Stimulated activated CD4-positive, alpha-beta T cell treated with anti-CD3 and anti-CD28 coated beads, TNF-alpha, amount 100 ng/mL, for 4 hours (primary cell): ENCODE measurements around the gene HIPK3.
A peak's percentile ranks its signal among the peaks of the same experiment; 100 is the strongest.
"Not testable (repeated sequence)": the region's sequence is repeated elsewhere in the genome, so short reads cannot be mapped to it uniquely, and the experiment has no call there.

Experiments used
- DNase-seq, 3 experiments: peaks; one replicate each; pipeline ENCODE4 v3.0.0-alpha.2; 2020; ENCODE audit warnings: low read depth in 3 of 3

HIPK3 gene

GRCh38 chr11:33303541-33303940 lies 46.4 kb downstream of the HIPK3 start:
- DNase-seq, result no peak

DNA sequence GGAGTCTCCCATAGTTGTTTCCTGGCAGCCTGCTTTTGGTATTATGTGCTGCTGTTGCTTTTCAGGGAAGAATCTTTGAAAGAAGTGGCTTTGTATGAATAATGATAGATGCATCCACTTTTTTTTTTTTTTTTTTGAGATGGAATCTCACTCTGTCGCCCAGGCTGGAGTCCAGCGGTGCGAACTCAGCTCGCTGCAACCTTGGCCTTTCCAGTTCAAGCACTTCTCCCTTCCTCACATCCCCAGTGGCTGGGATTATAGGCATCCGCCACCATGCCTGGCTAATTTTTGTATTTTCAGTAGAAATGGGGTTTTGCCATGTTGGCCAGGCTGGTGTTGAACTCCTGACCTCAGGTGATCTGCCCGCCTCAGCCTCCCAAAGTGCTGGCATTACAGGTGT lies 49.6 kb downstream of the HIPK3 start:
- DNase-seq, result not testable (repeated sequence)

- DNase-seq, result no peak
These were observed 50.8 kb downstream of the HIPK3 start for GRCh38 chr11:33307984-33308383.

- DNase-seq, result no peak
These were observed 51.9 kb downstream of the HIPK3 start for GRCh38 chr11:33309118-33309517.

GRCh38 chr11:33310720-33311500 lies 53.7 kb downstream of the HIPK3 start:
- DNase-seq, result no peak

DNA sequence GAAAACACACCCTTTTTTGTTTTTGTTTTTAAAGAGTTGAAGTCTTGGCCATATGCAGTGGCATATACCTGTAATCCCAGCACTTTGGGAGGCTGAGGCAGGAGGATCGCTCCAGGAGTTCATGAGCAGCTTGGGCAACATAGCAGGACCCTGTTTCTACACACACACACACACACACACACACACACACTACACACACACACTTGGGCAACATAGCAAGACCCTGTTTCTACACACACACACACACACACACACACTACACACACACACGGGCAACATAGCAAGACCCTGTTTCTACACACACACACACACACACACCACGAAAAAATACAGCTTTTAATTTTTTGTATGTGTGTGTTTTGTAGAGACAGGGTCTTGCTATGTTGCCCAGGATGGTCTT lies 54.5 kb downstream of the HIPK3 start:
- no peak for DNase-seq

DNA sequence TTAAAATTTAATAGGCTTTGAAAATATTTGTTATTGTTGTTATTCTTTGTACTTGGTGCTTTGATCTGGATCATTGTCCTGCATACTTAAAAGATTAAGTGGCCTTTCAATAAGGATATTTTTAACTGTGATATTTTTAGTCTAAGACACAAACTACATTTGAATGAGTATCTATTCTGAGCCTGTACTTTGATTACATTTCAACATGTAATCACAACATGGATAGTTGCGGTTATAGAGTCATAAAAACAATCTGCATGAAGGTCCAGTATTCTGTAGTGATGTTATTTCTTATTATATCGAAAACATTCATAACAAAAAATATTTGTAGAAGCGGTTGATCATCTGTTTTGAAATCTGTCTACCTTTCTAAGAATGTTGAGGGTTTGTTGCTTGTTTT lies 58.6 kb downstream of the HIPK3 start:
- no peak for DNase-seq

GRCh38 chr11:33317662-33318061 lies 60.5 kb downstream of the HIPK3 start:
- no peak for DNase-seq

DNA sequence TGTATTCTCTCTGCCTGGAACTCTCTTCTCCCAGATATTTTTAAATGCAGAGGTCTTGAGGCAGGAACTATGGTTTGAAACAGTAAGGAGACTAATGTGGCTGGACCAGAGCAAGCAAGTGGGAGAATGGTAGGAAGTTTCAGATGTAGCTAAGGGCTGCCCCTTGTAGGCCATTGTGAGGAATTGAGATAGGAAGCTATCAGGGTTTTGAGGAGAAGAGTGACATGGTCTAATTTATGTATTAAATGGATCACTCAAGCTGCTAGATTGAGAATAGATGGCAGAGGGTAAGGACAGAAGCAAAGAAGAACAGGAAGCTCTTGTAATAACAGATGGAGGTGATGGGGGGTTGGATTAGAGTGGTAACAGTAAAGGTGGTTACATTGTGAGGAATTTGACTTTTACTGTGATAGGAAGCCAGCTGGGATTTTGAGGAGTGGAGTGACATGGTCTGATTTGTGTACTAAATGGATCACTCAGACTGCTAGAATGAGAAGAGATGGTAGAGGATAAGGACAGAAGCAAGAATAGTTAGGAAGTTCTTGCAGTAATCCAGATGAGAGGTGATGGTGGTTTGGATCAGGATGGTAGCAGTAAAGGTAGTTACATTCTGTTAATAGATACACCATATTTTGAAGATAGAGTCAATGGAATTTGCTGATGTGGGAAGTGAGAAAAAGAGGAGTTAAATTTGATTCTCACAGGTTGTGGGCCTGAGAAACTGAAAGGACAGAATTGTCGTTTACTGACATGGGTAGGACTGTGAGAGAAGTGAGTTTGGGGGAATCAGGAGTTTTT lies 63.0 kb downstream of the HIPK3 start:
- DNase-seq, result no peak

- no peak for DNase-seq
These were observed 63.7 kb downstream of the HIPK3 start for GRCh38 chr11:33320814-33321330.

- no peak for DNase-seq
These were observed 64.2 kb downstream of the HIPK3 start for GRCh38 chr11:33321422-33321821.

DNA sequence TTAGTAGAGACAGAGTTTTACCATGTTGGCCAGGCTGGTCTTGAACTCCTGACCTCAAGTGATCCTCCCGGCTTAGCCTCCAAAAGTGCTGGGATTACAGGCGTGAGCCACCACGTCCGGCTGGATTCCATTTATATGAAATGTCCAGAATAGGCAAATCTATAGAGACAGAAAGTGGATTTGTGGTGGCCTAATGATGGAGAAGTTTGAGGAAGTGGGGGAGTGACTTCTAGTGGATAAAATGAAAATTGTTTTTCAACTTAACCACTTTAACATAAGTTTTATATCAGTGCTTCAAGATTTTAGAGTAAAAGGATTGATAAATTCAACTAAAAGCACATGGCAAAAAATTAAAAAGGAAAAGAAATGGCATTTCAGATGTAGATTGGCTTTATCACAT lies 66.2 kb downstream of the HIPK3 start:
- no peak for DNase-seq

GRCh38 chr11:33324302-33324985 lies 67.3 kb downstream of the HIPK3 start:
- no peak for DNase-seq

- no peak for DNase-seq
These were observed 68.3 kb downstream of the HIPK3 start for GRCh38 chr11:33325451-33325850.

- peak in 2 of 3 experiments; percentile 4 to 22 for DNase-seq
These were observed 72.6 kb downstream of the HIPK3 start for GRCh38 chr11:33329705-33330329.

GRCh38 chr11:33333816-33334215 lies 76.6 kb downstream of the HIPK3 start:
- DNase-seq, result no peak

DNA sequence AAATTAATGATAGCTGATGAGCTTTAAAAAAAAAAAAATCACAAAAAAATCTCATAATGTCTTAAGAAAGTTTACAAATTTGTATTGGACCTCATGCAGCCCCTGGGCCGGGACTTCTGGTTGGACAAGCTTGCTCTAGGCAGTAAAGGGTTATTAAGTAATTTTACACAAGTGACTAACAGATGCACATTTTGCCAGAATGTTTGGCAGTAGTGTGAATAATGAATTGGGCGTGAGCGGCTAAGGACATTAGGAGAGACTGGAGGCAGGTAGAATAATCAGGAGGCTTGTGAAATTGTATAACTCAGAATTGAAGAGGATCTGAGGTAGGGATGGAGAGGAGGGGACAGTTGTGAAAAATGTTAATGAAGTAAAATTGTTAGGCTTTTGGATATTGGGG lies 77.4 kb downstream of the HIPK3 start:
- no peak for DNase-seq

GRCh38 chr11:33339247-33339646 lies 82.1 kb downstream of the HIPK3 start:
- no peak for DNase-seq

- no peak for DNase-seq
These were observed 87.4 kb downstream of the HIPK3 start for GRCh38 chr11:33344611-33345010.

GRCh38 chr11:33347490-33348125 lies 90.4 kb downstream of the HIPK3 start:
- DNase-seq, result no peak

DNA sequence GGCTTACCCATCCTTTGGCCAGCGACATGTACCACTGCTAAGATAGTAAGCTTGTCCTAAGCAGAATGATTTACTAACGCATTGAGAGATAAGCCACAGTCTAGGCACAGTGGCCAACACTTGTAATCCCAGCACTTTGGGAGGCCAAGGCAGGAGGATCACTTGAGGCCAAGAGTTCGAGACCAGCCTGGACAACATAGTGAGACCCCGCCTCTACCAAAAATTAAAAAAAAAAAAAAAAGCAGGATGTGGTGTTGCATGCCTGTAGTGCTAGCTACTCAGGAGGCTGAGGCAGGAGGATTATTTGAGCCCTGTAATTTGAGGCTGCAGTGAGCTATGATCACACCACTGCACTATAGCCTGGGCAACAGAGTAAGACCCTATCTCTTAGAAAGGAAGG lies 93.1 kb downstream of the HIPK3 start:
- no peak for DNase-seq
